Caco-2 (cell line): ENCODE results near the gene RGS6. TPM values are rescaled to one million over a fixed set of nuclear protein-coding genes. Genes with fewer than 3 reads are reported as not detected.
"Not testable (repeated sequence)": the region's sequence is repeated elsewhere in the genome, so short reads cannot be mapped to it uniquely, and the experiment has no call there.

Source experiments
- Bru-seq: library from RNA; stranded (reverse); fragments of 400-500 nt; gene quantifications from one replicate; lab custom pipeline; 2021; lab: Mats Ljungman, UMichigan
- BruChase-seq, 2 experiments: library from RNA; stranded (reverse); fragments of 400-500 nt; gene quantifications; one replicate each; lab custom pipeline; 2021; lab: Mats Ljungman, UMichigan
- BruUV-seq: library from RNA; stranded (reverse); fragments of 400-500 nt; replicated peaks from 2 replicates; lab custom pipeline; 2021; lab: Mats Ljungman, UMichigan
- CTCF ChIA-PET: fragments of 300-600 bp; sonication (Branson Sonifier 250); formaldehyde crosslinking; loops from one replicate; lab custom pipeline; 2022; ENCODE audit warnings: antibody characterized with exemption; lab: Charles Lee
- POLR2A ChIA-PET: fragments of 300-600 bp; sonication (Branson Sonifier 250); formaldehyde crosslinking; loops from one replicate; lab custom pipeline; 2022; ENCODE audit warnings: antibody characterized with exemption; lab: Charles Lee
- DNase-seq, 2 experiments: peaks; one replicate each; pipeline versions ENCODE4 v3.0.0 to v3.0.0-alpha.2; 2020 to 2022
- H3K27me3 ChIP-seq: replicated peaks from 2 replicates; pipeline ENCODE4 v1.6.0; 2011; ENCODE audit warnings: low read length; ENCODE audit not compliant: control insufficient read depth, insufficient read depth
- H3K36me3 ChIP-seq: 2 replicates; pipeline ENCODE4 v1.5.1; 2011; ENCODE audit warnings: low read length; ENCODE audit not compliant: control insufficient read depth, insufficient read depth
- H3K4me1 ChIP-seq: fragments of 250-450 bp; sonication (Bioruptor Pico); 2 replicates; pipeline ENCODE4 v1.5.1; 2020; ENCODE audit warnings: mild to moderate bottlenecking
- H3K4me3 ChIP-seq: 2 replicates; pipeline ENCODE4 v1.5.1; 2011; ENCODE audit warnings: low read depth, mild to moderate bottlenecking, control low read depth, low read length
- H3K9me3 ChIP-seq: fragments of 250-450 bp; sonication (Bioruptor Pico); 2 replicates; pipeline ENCODE4 v1.5.1; 2020; ENCODE audit warnings: mild to moderate bottlenecking, moderate library complexity
- H3K27ac Mint-ChIP-seq: one replicate; pipeline ENCODE4 v1.8.0; 2022; ENCODE audit warnings: mixed read lengths; ENCODE audit not compliant: unreplicated experiment
- H3K27me3 Mint-ChIP-seq: one replicate; pipeline ENCODE4 v1.8.0; 2022; ENCODE audit warnings: mixed read lengths; ENCODE audit not compliant: insufficient read depth, unreplicated experiment
- H3K36me3 Mint-ChIP-seq: one replicate; pipeline ENCODE4 v1.8.0; 2022; ENCODE audit warnings: mild to moderate bottlenecking, mixed read lengths; ENCODE audit not compliant: insufficient read depth, unreplicated experiment
- H3K4me1 Mint-ChIP-seq: one replicate; pipeline ENCODE4 v1.8.0; 2022; ENCODE audit warnings: low read depth, mixed read lengths; ENCODE audit not compliant: unreplicated experiment
- H3K4me3 Mint-ChIP-seq: one replicate; pipeline ENCODE4 v1.8.0; 2022; ENCODE audit warnings: mild to moderate bottlenecking, moderate library complexity, mixed read lengths; ENCODE audit not compliant: unreplicated experiment
- H3K9me3 Mint-ChIP-seq: one replicate; pipeline ENCODE4 v1.8.0; 2022; ENCODE audit warnings: mixed read lengths; ENCODE audit not compliant: unreplicated experiment
- intact Hi-C: fragments of 100-400 bp; cut with micrococcal nuclease; formaldehyde crosslinking; loops from one replicate; pipeline ENCODE4 v1.10.0; 2022; ENCODE audit not compliant: unreplicated experiment
- long read RNA-seq: library from polyadenylated mRNA; stranded (forward); transcript quantifications from one replicate; pipeline ENCODE4 v2.0.0, GENCODE V29; 2022
- total RNA-seq: library from RNA; stranded (reverse); gene quantifications from 2 replicates; pipeline ENCODE4 v1.2.3, GENCODE V29; 2022
- TF ChIP-seq, protein P1 (sequence below), 2 experiments: fragments of 200-600 bp in 1 of 2; IDR thresholded peaks; 1 replicate in 1 of 2; 2 replicates in 1 of 2; pipeline versions ENCODE4 v1.5.1 to v1.8.0; 2011 to 2022; ENCODE audit warnings: antibody characterized with exemption in 1 of 2, control low read depth in 1 of 2, inconsistent platforms in 1 of 2, low read depth in 1 of 2, low read length in 1 of 2, mild to moderate bottlenecking in 1 of 2, moderate library complexity in 1 of 2; ENCODE audit not compliant: insufficient read depth in 1 of 2, severe bottlenecking in 1 of 2, unreplicated experiment in 1 of 2

Gene RGS6
- not detected in 2 replicates for total RNA-seq
- Bru-seq, nascent RNA, result percentile 2 among the genes with signal in this experiment
- BruChase-seq, experiment 1, labeled RNA remaining after a 2-hour chase, result percentile 10 among the genes with signal in this experiment
- BruChase-seq, experiment 2, labeled RNA remaining after a 6-hour chase, result percentile 5 among the genes with signal in this experiment
- long read RNA-seq, result 0 reads

- Histone ChIP-seq H3K27me3 (no peaks in the 10 kb centered on the region), H3K4me3 (no peak within 1 kb of the TSS), H3K36me3 (no peaks in the 10 kb centered on the region), H3K4me1 (no peaks in the 10 kb centered on the region), H3K9me3 (no peaks in the 10 kb centered on the region)
- no peaks in the 10 kb centered on the region for H3K4me1 Mint-ChIP-seq
- intact Hi-C loops, result no loop called here
- no peaks in the 10 kb centered on the region for H3K9me3 Mint-ChIP-seq
- ChIA-PET POLR2A (no interaction called here), CTCF (no interaction called here)
- BruUV-seq, result no TSS peak
- DNase-seq, result no peak
- H3K36me3 Mint-ChIP-seq, result no peaks in the 10 kb centered on the region
- H3K27me3 Mint-ChIP-seq, result peaks cover 2% of the 10 kb centered on the region
- TF ChIP-seq, protein P1, sequence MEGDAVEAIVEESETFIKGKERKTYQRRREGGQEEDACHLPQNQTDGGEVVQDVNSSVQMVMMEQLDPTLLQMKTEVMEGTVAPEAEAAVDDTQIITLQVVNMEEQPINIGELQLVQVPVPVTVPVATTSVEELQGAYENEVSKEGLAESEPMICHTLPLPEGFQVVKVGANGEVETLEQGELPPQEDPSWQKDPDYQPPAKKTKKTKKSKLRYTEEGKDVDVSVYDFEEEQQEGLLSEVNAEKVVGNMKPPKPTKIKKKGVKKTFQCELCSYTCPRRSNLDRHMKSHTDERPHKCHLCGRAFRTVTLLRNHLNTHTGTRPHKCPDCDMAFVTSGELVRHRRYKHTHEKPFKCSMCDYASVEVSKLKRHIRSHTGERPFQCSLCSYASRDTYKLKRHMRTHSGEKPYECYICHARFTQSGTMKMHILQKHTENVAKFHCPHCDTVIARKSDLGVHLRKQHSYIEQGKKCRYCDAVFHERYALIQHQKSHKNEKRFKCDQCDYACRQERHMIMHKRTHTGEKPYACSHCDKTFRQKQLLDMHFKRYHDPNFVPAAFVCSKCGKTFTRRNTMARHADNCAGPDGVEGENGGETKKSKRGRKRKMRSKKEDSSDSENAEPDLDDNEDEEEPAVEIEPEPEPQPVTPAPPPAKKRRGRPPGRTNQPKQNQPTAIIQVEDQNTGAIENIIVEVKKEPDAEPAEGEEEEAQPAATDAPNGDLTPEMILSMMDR (IDR thresholded peaks at IDR 0.05; ENCODE audit: insufficient read depth in 1 of 2, low read depth in 1 of 2, low read length in 1 of 2, severe bottlenecking in 1 of 2, unreplicated experiment in 1 of 2), result no peak
- no peak within 1 kb of the TSS for H3K27ac Mint-ChIP-seq
- H3K4me3 Mint-ChIP-seq, result no peak within 1 kb of the TSS
Observed at GRCh38 chr14:71932229-71932981, at the start of gene RGS6. RGS6 (plus strand) TSS chr14:71932429.

- no peaks in the 10 kb centered on the region for H3K36me3 ChIP-seq
- H3K36me3 Mint-ChIP-seq, result no peaks in the 10 kb centered on the region
- no TSS peak for BruUV-seq
- TF ChIP-seq, protein P1 (IDR thresholded peaks at IDR 0.05; ENCODE audit: insufficient read depth in 1 of 2, low read depth in 1 of 2, low read length in 1 of 2, severe bottlenecking in 1 of 2, unreplicated experiment in 1 of 2), result no peak
- ChIA-PET CTCF (no interaction called here), POLR2A (no interaction called here)
- peaks cover 40% of the 10 kb centered on the region for H3K9me3 Mint-ChIP-seq
- H3K27me3 ChIP-seq, result no peaks in the 10 kb centered on the region
- no peak overlapping the region for H3K4me3 ChIP-seq
- intact Hi-C loops, result no loop called here
- no peak overlapping the region for H3K27ac Mint-ChIP-seq
- peaks cover 18% of the 10 kb centered on the region for H3K9me3 ChIP-seq
- peaks cover 10% of the 10 kb centered on the region; the same call in 1 of the 2 replicates for H3K4me1 ChIP-seq
- H3K27me3 Mint-ChIP-seq, result no peaks in the 10 kb centered on the region
- DNase-seq, result no peak
- H3K4me1 Mint-ChIP-seq, result peaks cover 6% of the 10 kb centered on the region
- no peak overlapping the region for H3K4me3 Mint-ChIP-seq
Observed at GRCh38 chr14:71883094-71883493, 49.1 kb upstream of the RGS6 start.

DNA sequence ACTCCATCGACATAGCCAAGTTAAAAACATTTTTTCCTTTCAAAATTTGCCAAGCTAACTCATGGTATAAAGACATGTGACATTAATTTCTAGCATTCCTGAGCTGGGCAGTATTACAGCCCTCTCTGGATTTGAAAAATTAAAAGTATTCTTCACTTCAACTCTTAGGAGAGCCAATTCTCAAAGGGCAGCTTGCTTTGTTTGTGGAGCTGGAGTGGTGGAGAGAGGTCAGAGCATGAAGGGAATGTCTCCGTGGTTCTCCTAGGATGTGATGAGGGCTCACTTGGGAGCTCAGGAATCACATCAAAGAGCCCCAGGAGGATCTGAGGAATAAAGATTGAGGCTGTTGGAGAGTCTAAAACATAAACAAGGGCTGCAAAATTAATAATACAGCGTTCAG, 46.9 kb upstream of the RGS6 start:
- Histone ChIP-seq H3K4me1 (peaks cover 10% of the 10 kb centered on the region; the same call in 1 of the 2 replicates), H3K27me3 (no peaks in the 10 kb centered on the region), H3K4me3 (no peak overlapping the region), H3K36me3 (no peaks in the 10 kb centered on the region), H3K9me3 (peaks cover 18% of the 10 kb centered on the region)
- H3K36me3 Mint-ChIP-seq, result no peaks in the 10 kb centered on the region
- POLR2A ChIA-PET, result no interaction called here
- H3K4me1 Mint-ChIP-seq, result peaks cover 6% of the 10 kb centered on the region
- H3K9me3 Mint-ChIP-seq, result peaks cover 51% of the 10 kb centered on the region
- CTCF ChIA-PET, result no interaction called here
- TF ChIP-seq, protein P1 (IDR thresholded peaks at IDR 0.05; ENCODE audit: insufficient read depth in 1 of 2, low read depth in 1 of 2, low read length in 1 of 2, severe bottlenecking in 1 of 2, unreplicated experiment in 1 of 2), result no peak
- DNase-seq, result no peak
- no peak overlapping the region for H3K27ac Mint-ChIP-seq
- H3K27me3 Mint-ChIP-seq, result no peaks in the 10 kb centered on the region
- no peak overlapping the region for H3K4me3 Mint-ChIP-seq
- intact Hi-C loops, result no loop called here
- no TSS peak for BruUV-seq

GRCh38 chr14:71887802-71888201, 44.4 kb upstream of the RGS6 start:
- H3K36me3 Mint-ChIP-seq, DNase-seq, H3K4me3 ChIP-seq, BruUV-seq, H3K4me3 Mint-ChIP-seq, CTCF ChIA-PET, intact Hi-C loops, H3K27me3 ChIP-seq, H3K27me3 Mint-ChIP-seq, H3K36me3 ChIP-seq, H3K4me1 Mint-ChIP-seq, POLR2A ChIA-PET: not testable (repeated sequence)
- peaks cover 10% of the 10 kb centered on the region; the same call in 1 of the 2 replicates for H3K4me1 ChIP-seq
- peak overlapping the region; percentile 76 for H3K27ac Mint-ChIP-seq
- peaks cover 18% of the 10 kb centered on the region for H3K9me3 ChIP-seq
- H3K9me3 Mint-ChIP-seq, result peaks cover 51% of the 10 kb centered on the region
